EL (cell line): ENCODE data around the gene FAM161B.
A peak's percentile ranks its signal among the peaks of the same experiment; 100 is the strongest.
"Not testable (repeated sequence)": the region's sequence is repeated elsewhere in the genome, so short reads cannot be mapped to it uniquely, and the experiment has no call there.

ENCODE experiments used
- DNase-seq: peaks from one replicate; pipeline ENCODE4 v3.0.0-alpha.2; 2016

FAM161B gene

GRCh38 chr14:73937012-73937411, 12.9 kb downstream of the FAM161B start:
- no peak for DNase-seq

DNA sequence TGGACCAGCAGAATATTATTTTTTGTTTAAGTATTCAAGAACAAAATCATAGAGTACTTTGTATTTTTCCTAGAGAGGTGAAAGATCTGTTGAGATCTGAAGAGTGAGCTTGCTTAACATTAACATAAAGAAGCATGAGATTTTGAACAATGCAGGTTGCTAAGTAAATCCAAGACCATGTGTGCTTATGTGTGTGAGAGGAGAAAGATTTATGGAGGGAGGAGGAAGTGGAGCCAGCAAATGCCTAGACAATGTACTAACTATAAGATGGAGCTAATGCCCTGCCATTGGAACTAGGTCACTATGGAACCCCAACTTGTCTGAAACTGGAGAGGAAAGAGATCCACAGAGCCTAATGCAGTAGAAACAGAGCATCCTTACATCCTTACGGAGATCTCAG, 13.3 kb downstream of the FAM161B start:
- no peak for DNase-seq

- no peak for DNase-seq
Measured at GRCh38 chr14:73935666-73936065, 14.2 kb downstream of the FAM161B start.

- DNase-seq = no peak
Measured at GRCh38 chr14:73924337-73924736, 25.6 kb downstream of the FAM161B start.

GRCh38 chr14:73919457-73919856, 30.4 kb downstream of the FAM161B start:
- not testable (repeated sequence) for DNase-seq

DNA sequence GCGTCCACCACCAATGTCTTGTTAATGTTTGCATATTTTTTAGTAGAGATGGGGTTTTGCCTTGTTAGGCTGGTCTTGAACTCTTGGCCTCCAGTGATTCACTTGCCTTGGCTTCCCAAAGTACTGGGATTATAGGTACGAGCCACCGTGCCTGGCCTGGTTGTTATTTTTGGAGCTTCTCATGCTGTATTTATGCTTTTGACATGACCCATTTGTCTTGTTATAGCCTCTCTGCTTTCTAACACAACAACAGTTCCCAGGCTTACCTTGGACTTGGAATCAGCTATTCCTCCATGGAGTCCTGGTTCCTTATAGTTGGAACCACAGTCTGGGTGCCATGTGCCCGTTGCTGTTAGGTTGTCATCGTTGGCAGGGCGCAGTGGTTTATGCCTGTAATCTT, 33.6 kb downstream of the FAM161B start:
- DNase-seq = no peak

GRCh38 chr14:73913256-73913655, 36.6 kb downstream of the FAM161B start:
- DNase-seq = no peak

- DNase-seq = no peak
Measured at GRCh38 chr14:73909681-73910080, 40.2 kb downstream of the FAM161B start.

DNA sequence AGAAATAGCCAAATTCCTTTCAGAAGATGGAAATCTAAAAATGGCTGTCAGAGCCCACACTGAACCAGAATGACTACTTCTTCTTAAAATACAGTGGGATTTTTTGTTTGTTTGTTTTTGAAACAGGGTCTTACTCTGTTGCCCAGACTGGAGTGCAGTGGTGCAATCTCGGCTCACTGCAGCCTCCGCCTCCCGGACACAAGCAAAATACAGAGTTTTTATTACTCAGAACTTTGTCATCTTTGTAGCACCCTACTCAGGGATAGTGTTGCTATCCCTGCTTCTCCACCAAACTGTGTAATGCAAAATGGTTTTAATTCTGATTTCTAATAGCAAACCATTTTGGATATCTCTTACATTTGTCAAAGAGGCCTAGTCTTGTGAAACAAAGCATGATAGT, 46.9 kb downstream of the FAM161B start:
- DNase-seq = peak; percentile 23

- DNase-seq = peak; percentile 14
Measured at GRCh38 chr14:73896521-73896920, 53.4 kb downstream of the FAM161B start.

- DNase-seq = no peak
Measured at GRCh38 chr14:73895939-73896338, 54.0 kb downstream of the FAM161B start.

GRCh38 chr14:73894180-73894687, 55.7 kb downstream of the FAM161B start:
- DNase-seq = not testable (repeated sequence)

GRCh38 chr14:73889376-73889775, 60.5 kb downstream of the FAM161B start:
- peak; percentile 20 for DNase-seq

GRCh38 chr14:73888971-73889370, 60.9 kb downstream of the FAM161B start:
- peak; percentile 68 for DNase-seq

DNA sequence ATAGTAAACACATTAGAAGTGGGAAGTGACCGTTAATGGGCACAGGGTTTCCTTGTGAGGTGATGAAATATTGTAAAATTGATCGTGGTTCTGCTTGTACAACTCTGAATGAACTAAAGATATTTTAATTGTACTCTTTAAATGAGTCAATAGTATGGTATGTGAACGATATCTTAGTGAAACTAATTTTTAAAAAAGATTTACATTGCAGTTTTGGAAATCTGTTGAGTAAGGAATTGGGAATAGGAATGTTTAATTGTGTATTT, 61.5 kb downstream of the FAM161B start:
- peak; percentile 52 for DNase-seq

GRCh38 chr14:73887694-73888459, 62.0 kb downstream of the FAM161B start:
- no peak for DNase-seq

- DNase-seq = no peak
Measured at GRCh38 chr14:73887318-73887616, 62.6 kb downstream of the FAM161B start.

DNA sequence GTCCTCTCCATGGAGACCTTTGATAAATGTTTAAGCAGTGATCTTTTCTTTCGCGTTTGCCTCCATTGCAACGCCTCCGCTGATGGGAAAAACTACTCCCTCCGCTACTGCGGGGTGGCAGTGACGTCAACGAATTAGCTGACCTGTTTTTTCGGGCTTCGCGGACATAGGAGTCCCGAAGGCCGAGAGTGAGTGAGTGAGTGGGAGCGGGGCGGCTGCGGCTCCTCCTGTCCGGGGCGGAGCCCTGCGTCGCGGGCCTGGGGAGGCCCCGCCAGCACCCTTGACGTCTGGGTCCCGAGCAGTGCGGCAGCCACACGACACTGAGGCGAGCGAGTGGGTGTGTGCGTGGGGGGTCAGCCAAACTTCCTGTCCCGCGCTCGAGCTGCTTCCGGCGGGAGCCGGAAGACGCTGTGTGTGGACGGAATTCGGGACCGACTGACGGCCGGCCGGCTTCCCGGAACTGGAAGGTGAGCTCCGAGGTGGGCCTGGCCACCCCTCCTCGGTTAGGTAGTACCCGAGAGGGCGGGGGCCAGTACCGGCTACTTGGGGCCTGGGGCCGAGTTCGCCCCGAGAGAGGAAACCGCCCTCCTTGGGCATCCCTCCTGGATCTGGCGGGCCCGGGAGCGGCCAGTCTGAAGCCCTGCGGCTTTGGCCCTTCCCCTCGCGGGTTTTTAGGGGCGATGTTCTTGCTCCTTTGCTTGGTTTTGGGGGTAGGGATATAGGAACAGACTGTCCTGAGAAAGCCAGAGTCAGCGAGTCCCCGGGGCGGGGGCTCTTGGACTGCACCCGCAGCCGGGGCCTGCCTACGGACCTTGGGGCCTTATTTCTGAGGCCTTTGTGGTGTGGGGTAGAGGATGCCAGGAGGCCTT, 63.2 kb downstream of the FAM161B start, which contains the start of gene ZNF410:
Gene ZNF410 (plus strand): TSS at position 411 of the 869 bp plus-strand sequence. CDS start 5,317 bp downstream, outside the sequence.
- DNase-seq = peak; percentile 99

DNA sequence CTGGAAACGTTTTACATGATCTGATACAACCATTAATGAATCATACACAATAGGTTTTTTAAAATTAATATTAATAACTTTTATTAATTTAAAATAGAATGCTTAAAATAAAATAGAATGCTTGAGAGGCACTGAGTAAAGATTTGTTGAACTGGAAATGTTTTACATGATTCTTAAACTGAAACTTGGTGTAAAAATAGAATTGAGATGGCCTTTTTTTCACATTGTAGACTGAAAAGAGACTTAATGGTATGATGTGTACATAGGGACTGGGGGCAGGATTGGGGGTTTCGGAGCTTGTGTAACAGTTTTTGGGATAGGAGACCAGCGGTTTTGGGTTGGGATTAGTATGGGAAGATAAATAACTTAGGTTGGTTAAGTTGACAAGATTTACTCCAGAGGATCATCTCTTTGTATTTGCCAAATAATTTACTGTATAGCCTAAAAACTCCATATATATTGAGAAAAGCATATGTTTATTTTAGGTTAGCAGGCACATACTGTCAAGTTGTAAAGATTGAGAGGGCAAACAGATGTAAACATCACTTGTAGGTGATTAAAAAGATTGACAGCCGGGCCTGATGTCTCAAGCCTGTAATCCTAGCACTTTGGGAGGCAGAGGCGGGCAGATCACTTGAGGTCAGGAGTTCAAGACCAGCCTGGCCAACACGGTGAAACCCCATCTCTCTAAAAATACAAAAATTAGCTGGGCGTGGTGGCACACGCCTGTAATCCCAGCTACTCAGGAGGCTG, 65.3 kb downstream of the FAM161B start:
- no peak for DNase-seq
